ENCODE measurements around the gene SOBP.

Gene SOBP

DNA sequence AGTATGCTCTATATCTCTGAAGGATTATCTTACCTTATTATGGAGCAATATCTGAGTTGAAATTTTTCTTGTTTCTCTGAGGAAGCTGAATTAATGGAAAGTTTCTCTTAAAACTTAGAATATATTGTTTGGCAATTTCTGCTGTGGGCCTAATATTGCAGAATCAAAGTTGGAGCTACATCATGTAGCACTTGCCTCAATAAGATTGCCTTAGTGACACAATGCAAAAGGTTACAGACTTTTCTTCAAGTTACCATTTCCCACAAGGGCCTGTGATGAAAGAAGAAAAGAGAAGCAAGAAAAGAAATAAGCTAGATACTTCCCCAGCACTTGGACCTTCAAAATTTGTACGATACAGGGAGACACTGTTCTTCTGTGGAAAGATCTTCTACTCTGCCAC, 151.2 kb downstream of the SOBP start:
- in situ Hi-C loops (cut with MboI; ENCODE audit: low pct_unique_long_range_greater_than_20kb, low sequenced_read_pairs, unreplicated experiment), result no loop called here
- TF ChIP-seq, protein P1, sequence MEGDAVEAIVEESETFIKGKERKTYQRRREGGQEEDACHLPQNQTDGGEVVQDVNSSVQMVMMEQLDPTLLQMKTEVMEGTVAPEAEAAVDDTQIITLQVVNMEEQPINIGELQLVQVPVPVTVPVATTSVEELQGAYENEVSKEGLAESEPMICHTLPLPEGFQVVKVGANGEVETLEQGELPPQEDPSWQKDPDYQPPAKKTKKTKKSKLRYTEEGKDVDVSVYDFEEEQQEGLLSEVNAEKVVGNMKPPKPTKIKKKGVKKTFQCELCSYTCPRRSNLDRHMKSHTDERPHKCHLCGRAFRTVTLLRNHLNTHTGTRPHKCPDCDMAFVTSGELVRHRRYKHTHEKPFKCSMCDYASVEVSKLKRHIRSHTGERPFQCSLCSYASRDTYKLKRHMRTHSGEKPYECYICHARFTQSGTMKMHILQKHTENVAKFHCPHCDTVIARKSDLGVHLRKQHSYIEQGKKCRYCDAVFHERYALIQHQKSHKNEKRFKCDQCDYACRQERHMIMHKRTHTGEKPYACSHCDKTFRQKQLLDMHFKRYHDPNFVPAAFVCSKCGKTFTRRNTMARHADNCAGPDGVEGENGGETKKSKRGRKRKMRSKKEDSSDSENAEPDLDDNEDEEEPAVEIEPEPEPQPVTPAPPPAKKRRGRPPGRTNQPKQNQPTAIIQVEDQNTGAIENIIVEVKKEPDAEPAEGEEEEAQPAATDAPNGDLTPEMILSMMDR (IDR thresholded peaks at IDR 0.05; ENCODE audit: extremely low read depth, insufficient read depth, missing control alignments), result no peak
- DNase-seq (ENCODE audit: low spot score), result no peak

- TF ChIP-seq, protein P1 (IDR thresholded peaks at IDR 0.05; ENCODE audit: extremely low read depth, insufficient read depth, missing control alignments), result no peak
- in situ Hi-C loops (cut with MboI; ENCODE audit: low pct_unique_long_range_greater_than_20kb, low sequenced_read_pairs, unreplicated experiment), result no loop called here
- no peak for DNase-seq (ENCODE audit: low spot score)
Measured at GRCh38 chr6:107641500-107641941, 151.6 kb downstream of the SOBP start.

- DNase-seq (ENCODE audit: low spot score), result peak; percentile 42
- TF ChIP-seq, protein P1 (IDR thresholded peaks at IDR 0.05; ENCODE audit: extremely low read depth, insufficient read depth, missing control alignments), result no peak
- in situ Hi-C loops (cut with MboI; ENCODE audit: low pct_unique_long_range_greater_than_20kb, low sequenced_read_pairs, unreplicated experiment), result no loop called here
Measured at GRCh38 chr6:107642095-107642860, 152.4 kb downstream of the SOBP start.

- DNase-seq (ENCODE audit: low spot score), result no peak
- in situ Hi-C loops (cut with MboI; ENCODE audit: low pct_unique_long_range_greater_than_20kb, low sequenced_read_pairs, unreplicated experiment), result no loop called here
- TF ChIP-seq, protein P1 (IDR thresholded peaks at IDR 0.05; ENCODE audit: extremely low read depth, insufficient read depth, missing control alignments), result no peak
Measured at GRCh38 chr6:107642861-107643328, 153.0 kb downstream of the SOBP start.

GRCh38 chr6:107644513-107644912, 154.6 kb downstream of the SOBP start:
- TF ChIP-seq, protein P1 (IDR thresholded peaks at IDR 0.05; ENCODE audit: extremely low read depth, insufficient read depth, missing control alignments), result no peak
- in situ Hi-C loops (cut with MboI; ENCODE audit: low pct_unique_long_range_greater_than_20kb, low sequenced_read_pairs, unreplicated experiment), result no loop called here
- no peak for DNase-seq (ENCODE audit: low spot score)

- TF ChIP-seq, protein P1 (IDR thresholded peaks at IDR 0.05; ENCODE audit: extremely low read depth, insufficient read depth, missing control alignments), result no peak
- in situ Hi-C loops (cut with MboI; ENCODE audit: low pct_unique_long_range_greater_than_20kb, low sequenced_read_pairs, unreplicated experiment), result no loop called here
- no peak for DNase-seq (ENCODE audit: low spot score)
Measured at GRCh38 chr6:107645740-107646139, 155.8 kb downstream of the SOBP start.

Data from GM13977 (cell line).